ENCODE results near the gene ELL2. TPM values are rescaled to one million over a fixed set of nuclear protein-coding genes. Genes with fewer than 3 reads are reported as not detected.
"Not testable (repeated sequence)": the region's sequence is repeated elsewhere in the genome, so short reads cannot be mapped to it uniquely, and the experiment has no call there.

ELL2 gene
- polyA plus RNA-seq, 1 of the 3 experiments (the other 2 are of a cell fraction) = 18.4 TPM

- TF ChIP-seq FOXJ3 (CRISPR knock-in tag; IDR thresholded peaks at IDR 0.05) (no peak), EP300 (IDR thresholded peaks at IDR 0.05; ENCODE audit: borderline replicate concordance in 1 of 2, low read depth in 1 of 2, low read length in 1 of 2) (no peak), POLR2AphosphoS5 (IDR thresholded peaks at IDR 0.05; ENCODE audit: low read depth, low read length) (no peak)
These were observed 54.5 kb downstream of the ELL2 start (continued) for GRCh38 chr5:95907067-95907705.

- DNase-seq; H3K9me2 ChIP-seq; H3K9ac ChIP-seq; CTCF ChIA-PET; H3K9me3 ChIP-seq; H3K27me3 ChIP-seq (ENCODE audit: insufficient read depth); H3K4me1 ChIP-seq (ENCODE audit: control insufficient read depth in 1 of 2, insufficient read depth in 2 of 2, low read depth in 1 of 2, low read length in 1 of 2); H3K4me2 ChIP-seq; POLR2A ChIA-PET; H2AFZ ChIP-seq (ENCODE audit: low read depth); H3K27ac ChIP-seq (ENCODE audit: low read depth in 2 of 2, low read length in 1 of 2); H3K4me3 ChIP-seq (ENCODE audit: low read depth in 2 of 2, low read length in 1 of 2): not testable (repeated sequence)
- H4K20me1 ChIP-seq (ENCODE audit: insufficient read depth) = peaks cover 19% of the 10 kb centered on the region; the same call in 1 of the 2 replicates
- peaks cover 18% of the 10 kb centered on the region for H3F3A ChIP-seq (replicated peaks; ENCODE audit: insufficient read depth)
- H3K36me3 ChIP-seq (replicated peaks in 1 of 2; ENCODE audit: control insufficient read depth in 1 of 2, insufficient read depth in 2 of 2, low read length in 1 of 2) = peaks cover 19 to 61% of the 10 kb centered on the region in 2 experiments
- peaks cover 94% of the 10 kb centered on the region for H3K79me2 ChIP-seq (ENCODE audit: insufficient read depth)
- 94% methylated on average over 3 of the region's 3 CpGs for WGBS (ENCODE audit: low lambda C conversion rate)
These were observed 55.3 kb downstream of the ELL2 start for GRCh38 chr5:95906398-95906797.

- H3K79me2 ChIP-seq (ENCODE audit: insufficient read depth) = peaks cover 91% of the 10 kb centered on the region
- H3K36me3 ChIP-seq (replicated peaks in 1 of 2; ENCODE audit: control insufficient read depth in 1 of 2, insufficient read depth in 2 of 2, low read length in 1 of 2) = peaks cover 20 to 64% of the 10 kb centered on the region in 2 experiments
- no peak for DNase-seq
- no peaks in the 10 kb centered on the region for H3K9me2 ChIP-seq
- POLR2A ChIA-PET = no interaction called here
- no peak overlapping the region for H2AFZ ChIP-seq (ENCODE audit: low read depth)
- H3K9ac ChIP-seq = no peak overlapping the region
- no peaks in the 10 kb centered on the region for H3K9me3 ChIP-seq
- H3K27ac ChIP-seq (ENCODE audit: low read depth in 2 of 2, low read length in 1 of 2) = no peak overlapping the region
- 93% methylated on average over 5 of the region's 5 CpGs for WGBS (ENCODE audit: low lambda C conversion rate)
- no peak overlapping the region for H3K4me2 ChIP-seq
- H3F3A ChIP-seq (replicated peaks; ENCODE audit: insufficient read depth) = peaks cover 29% of the 10 kb centered on the region
- H3K27me3 ChIP-seq (ENCODE audit: insufficient read depth) = no peaks in the 10 kb centered on the region
- H3K4me3 ChIP-seq (ENCODE audit: low read depth in 2 of 2, low read length in 1 of 2) = no peak overlapping the region
- CTCF ChIA-PET = no interaction called here
- TF ChIP-seq MAX (IDR thresholded peaks at IDR 0.05; ENCODE audit: low read depth) (no peak), GABPA (IDR thresholded peaks at IDR 0.05; ENCODE audit: low read depth) (no peak), FOXJ3 (CRISPR knock-in tag; IDR thresholded peaks at IDR 0.05) (no peak), PBX3 (IDR thresholded peaks at IDR 0.05) (no peak), RAD21 (IDR thresholded peaks at IDR 0.05; ENCODE audit: low read length) (no peak), REST (IDR thresholded peaks at IDR 0.05; ENCODE audit: low read depth, low read length) (no peak), SIN3A (IDR thresholded peaks at IDR 0.05; ENCODE audit: borderline replicate concordance, low read depth, low read length) (no peak)
- peaks cover 19% of the 10 kb centered on the region; the same call in 1 of the 2 replicates for H4K20me1 ChIP-seq (ENCODE audit: insufficient read depth)
- peaks cover 11 to 22% of the 10 kb centered on the region in 2 experiments; a peak in 3 of 4 replicates for H3K4me1 ChIP-seq (ENCODE audit: control insufficient read depth in 1 of 2, insufficient read depth in 2 of 2, low read depth in 1 of 2, low read length in 1 of 2)
These were observed 56.8 kb downstream of the ELL2 start for GRCh38 chr5:95904827-95905226.

All from SK-N-SH (cell line).